Gastroesophageal sphincter (tissue), 3 donors: ENCODE results near the gene SPSB1.

ENCODE experiments used
- CTCF ChIP-seq, 4 experiments: fragments of 200-600 bp in 2 of 4; fragments of 450-650 bp in 2 of 4; sonication (generic) in 1 of 4; IDR thresholded peaks; one replicate each; pipeline ENCODE4 v1.5.1; 2017 to 2019; ENCODE audit warnings: antibody characterized with exemption in 4 of 4, mild to moderate bottlenecking in 2 of 4, moderate library complexity in 2 of 4
- EP300 ChIP-seq: sonication (generic); formaldehyde crosslinking; IDR thresholded peaks from one replicate; pipeline ENCODE4 v1.6.1; 2017; ENCODE audit warnings: antibody characterized with exemption, mild to moderate bottlenecking
- POLR2A ChIP-seq, 2 donors: fragments of 450-650 bp; IDR thresholded peaks; one replicate each; pipeline ENCODE4 v1.6.1; 2017; ENCODE audit warnings: antibody characterized with exemption in 2 of 2, mild to moderate bottlenecking in 2 of 2, moderate library complexity in 1 of 2
- POLR2AphosphoS5 ChIP-seq: sonication (generic); formaldehyde crosslinking; IDR thresholded peaks from one replicate; pipeline ENCODE4 v1.6.1; 2017; ENCODE audit warnings: antibody characterized with exemption

- TF ChIP-seq CTCF (IDR thresholded peaks at IDR 0.05) (no peak), POLR2AphosphoS5 (peak; percentile 52), POLR2A (IDR thresholded peaks at IDR 0.05) (no peak), EP300 (no peak)
These were observed 22.9 kb downstream of the SPSB1 start for GRCh38 chr1:9315411-9316079.
